Activated CD4-positive, alpha-beta T cell treated with anti-CD3 and anti-CD28 coated beads for 48 hours (primary cell): Measurements from ENCODE around the gene THSD7A.
"Not testable (repeated sequence)": the region's sequence is repeated elsewhere in the genome, so short reads cannot be mapped to it uniquely, and the experiment has no call there.

Experiments used
- DNase-seq: peaks from one replicate; pipeline ENCODE4 v3.0.0-alpha.2; 2020

Gene THSD7A

GRCh38 chr7:11449316-11449715, 382.7 kb downstream of the THSD7A start:
- no peak for DNase-seq

- no peak for DNase-seq
Observed at GRCh38 chr7:11448323-11448722, 383.7 kb downstream of the THSD7A start.

GRCh38 chr7:11447106-11447505, 384.9 kb downstream of the THSD7A start:
- DNase-seq: no peak

- not testable (repeated sequence) for DNase-seq
Observed at GRCh38 chr7:11443934-11444333, 388.1 kb downstream of the THSD7A start.

GRCh38 chr7:11437994-11438393, 394.0 kb downstream of the THSD7A start:
- no peak for DNase-seq

GRCh38 chr7:11436773-11437524, 395.0 kb downstream of the THSD7A start:
- no peak for DNase-seq

GRCh38 chr7:11436316-11436715, 395.7 kb downstream of the THSD7A start:
- no peak for DNase-seq

GRCh38 chr7:11434366-11434765, 397.6 kb downstream of the THSD7A start:
- DNase-seq: no peak

GRCh38 chr7:11430841-11431240, 401.2 kb downstream of the THSD7A start:
- no peak for DNase-seq

- DNase-seq: no peak
Observed at GRCh38 chr7:11430112-11430511, 401.9 kb downstream of the THSD7A start.

- no peak for DNase-seq
Observed at GRCh38 chr7:11428877-11429581, 403.0 kb downstream of the THSD7A start.

GRCh38 chr7:11427686-11428273, 404.2 kb downstream of the THSD7A start:
- DNase-seq: no peak

- no peak for DNase-seq
Observed at GRCh38 chr7:11424006-11424405, 408.0 kb downstream of the THSD7A start.

GRCh38 chr7:11420049-11420448, 411.9 kb downstream of the THSD7A start:
- no peak for DNase-seq

GRCh38 chr7:11416641-11417458, 415.1 kb downstream of the THSD7A start:
- no peak for DNase-seq

- no peak for DNase-seq
Observed at GRCh38 chr7:11415101-11415500, 416.9 kb downstream of the THSD7A start.

GRCh38 chr7:11413901-11414300, 418.1 kb downstream of the THSD7A start:
- no peak for DNase-seq

- no peak for DNase-seq
Observed at GRCh38 chr7:11412036-11412435, 420.0 kb downstream of the THSD7A start.

- DNase-seq: no peak
Observed at GRCh38 chr7:11410656-11411644, 421.0 kb downstream of the THSD7A start.

GRCh38 chr7:11404355-11404754, 427.6 kb downstream of the THSD7A start:
- DNase-seq: no peak

GRCh38 chr7:11403781-11404180, 428.2 kb downstream of the THSD7A start:
- no peak for DNase-seq

GRCh38 chr7:11394438-11394837, 437.6 kb downstream of the THSD7A start:
- no peak for DNase-seq
